Left hindlimb (tissue), 1 donor: ENCODE measurements around the gene ZNF600.
"Not testable (repeated sequence)": the region's sequence is repeated elsewhere in the genome, so short reads cannot be mapped to it uniquely, and the experiment has no call there.

Experiments used
- DNase-seq: peaks from one replicate; pipeline ENCODE4 v3.0.0-alpha.2; 2018

ZNF600 gene

DNA sequence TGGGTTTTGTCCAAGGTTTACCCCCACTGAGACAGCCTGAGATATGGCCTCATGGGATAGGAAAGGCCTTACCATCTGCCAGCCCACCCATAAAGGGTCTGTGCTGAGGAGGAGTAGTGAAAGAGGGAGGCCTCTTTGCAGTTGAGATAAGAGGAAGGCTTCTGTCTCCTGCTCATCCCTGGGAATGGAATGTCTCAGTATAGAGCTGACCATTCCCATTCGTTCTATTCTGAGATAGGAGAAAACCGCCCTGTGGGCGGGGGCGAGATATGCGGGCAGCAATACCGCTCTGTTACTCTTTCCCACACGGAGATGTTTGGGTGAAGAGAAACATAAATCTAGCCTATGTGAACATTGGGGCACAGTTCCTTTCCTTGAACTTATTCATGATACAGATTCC is 45.2 kb downstream of the ZNF600 start:
- DNase-seq: not testable (repeated sequence)

DNA sequence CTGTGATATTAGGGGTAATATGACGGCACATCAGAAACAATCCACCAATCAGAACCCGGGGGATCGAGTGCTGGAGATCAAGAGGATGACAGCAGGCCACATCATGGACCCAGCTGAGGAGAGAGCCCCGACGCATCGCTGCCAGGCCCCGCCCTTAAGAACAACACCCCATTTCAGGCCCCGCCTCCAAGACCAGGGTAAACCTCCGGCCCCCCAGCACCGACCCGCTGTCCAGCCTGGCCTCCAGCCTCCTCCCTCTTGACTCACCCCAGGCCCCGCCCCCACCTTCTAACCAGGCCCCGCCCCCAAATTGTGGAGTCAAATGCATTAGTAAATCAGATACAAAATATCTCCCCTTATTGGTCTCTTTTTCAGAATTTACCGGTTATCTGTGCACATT is 47.0 kb downstream of the ZNF600 start:
- no peak for DNase-seq

DNA sequence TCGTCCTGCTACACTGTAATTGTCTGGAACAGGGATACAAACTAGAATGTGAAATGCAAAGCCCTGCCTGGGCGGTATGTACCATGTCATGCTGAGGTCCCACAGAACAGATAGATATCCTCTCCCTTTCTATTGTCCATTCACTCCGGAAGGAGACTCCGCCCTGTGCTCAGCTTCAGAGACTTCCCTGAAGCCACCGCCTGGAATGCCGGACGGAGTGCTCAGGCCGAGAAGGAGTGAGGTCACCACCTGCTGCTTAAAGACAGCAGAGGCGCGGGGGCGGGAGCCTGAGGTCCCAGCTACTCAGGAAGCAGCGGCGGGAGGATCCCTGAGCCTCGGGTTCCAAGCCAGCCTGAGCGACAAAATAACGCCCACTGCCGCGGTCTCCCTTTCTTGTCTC is 50.9 kb downstream of the ZNF600 start:
- peak; percentile 72 for DNase-seq

DNA sequence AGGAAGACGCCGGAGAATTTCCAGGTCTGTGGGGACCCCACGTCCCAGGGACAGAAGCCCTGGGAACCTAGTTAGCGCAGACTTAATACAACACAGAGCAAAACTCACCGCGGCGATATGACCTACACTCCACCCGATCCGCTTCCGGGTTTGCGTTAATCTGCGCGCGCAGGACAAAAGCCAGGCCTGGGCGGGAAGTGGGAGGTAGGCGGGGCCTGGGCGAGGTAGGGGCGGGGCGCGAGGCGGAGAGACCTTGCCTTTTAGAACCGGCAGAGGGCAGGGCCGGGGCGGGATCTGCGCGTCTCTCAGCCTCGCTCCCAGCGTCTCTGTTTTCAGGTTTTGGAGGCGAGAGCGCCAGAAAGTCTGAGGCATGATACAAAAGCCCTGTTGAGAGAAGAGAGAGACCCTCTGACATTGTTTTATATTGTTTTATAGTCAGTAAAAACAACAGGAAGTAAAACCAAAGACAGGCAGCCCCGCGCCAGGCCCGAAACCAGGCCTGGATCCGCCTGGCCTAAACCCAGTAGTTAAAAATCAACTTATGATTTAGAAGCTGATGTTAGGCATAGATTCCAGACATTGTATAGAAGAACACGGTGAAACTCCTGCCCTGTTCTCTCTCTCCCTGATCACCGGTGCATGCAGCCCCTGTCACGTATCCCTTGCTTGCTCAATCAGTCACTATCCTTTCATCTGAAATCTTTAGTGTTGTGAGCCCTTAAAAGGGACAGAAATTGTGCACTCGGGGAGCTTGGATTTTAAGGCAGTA is 51.5 kb downstream of the ZNF600 start, which contains the start of gene ZNF611:
Gene ZNF611, minus strand, starts transcription at position 152 of the 769 bp plus-strand sequence. CDS start 19,150 bp downstream, outside the sequence.
- peak; percentile 97 for DNase-seq

DNA sequence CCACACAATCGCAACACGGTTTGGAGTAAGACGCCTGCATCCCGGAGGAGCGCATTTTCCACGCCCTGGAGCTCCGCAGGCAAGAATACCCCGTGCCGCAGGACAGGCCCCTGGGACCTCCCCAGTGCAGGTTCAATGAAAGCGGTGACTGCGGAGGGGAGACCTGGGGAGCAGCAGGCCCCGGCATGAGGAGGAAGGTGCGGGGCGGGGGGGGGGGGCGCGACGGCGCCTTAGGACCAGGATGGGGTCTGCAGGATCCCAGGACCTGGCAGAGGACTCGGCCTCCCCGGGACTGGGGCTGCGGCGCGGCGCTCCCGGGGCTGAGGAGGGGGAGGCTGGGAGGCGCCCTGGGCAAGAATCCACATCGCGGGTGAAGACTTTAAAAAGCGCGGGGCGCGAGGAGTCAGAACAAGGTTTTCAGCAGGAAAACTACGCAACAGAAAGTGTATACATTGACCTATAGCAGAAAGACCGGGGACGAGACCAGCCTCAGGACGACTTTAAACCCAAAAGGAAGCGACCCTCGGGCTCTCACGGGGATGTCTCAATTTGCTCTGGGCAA is 52.2 kb downstream of the ZNF600 start:
- DNase-seq: no peak

DNA sequence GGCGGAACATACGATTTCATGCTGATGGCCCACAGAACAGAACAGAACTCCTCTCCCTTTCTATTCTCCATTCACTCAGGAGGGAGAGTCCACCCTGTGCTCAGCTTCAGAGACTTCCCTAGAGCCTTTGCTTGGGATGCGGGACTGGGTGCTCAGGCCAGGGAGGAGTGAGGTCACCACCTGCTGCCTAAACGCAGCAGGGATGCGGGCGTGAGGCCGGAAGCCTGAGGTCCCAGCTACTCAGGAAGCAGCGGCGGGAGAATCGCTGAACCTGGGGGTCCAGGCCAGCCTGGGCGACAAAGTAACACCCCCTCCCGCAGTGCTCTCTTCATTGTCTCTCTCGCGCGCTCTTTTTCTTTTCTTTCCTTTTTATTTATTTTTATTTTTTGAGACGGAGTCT is 60.5 kb downstream of the ZNF600 start:
- DNase-seq: not testable (repeated sequence)

DNA sequence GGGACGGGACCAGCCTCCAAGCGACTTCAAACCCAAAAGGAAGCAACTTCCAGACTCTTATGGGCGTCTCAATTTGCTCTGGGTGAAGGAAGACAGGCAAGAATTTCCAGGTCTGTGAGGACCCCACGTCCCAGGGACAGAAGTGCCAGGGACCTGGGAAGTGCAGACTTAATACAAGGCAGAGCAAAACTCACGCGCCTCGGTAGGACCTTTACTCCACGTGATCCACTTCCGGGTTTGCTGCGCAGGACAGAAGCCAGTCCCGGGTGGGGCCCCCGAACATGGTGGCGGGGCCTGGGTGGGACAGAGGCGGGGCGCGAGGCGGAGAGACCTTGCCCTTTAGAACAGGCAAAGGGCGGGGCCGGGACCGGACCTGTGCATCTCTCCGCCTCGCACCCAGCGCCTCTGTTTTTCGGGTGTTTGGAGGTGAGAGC is 61.0 kb downstream of the ZNF600 start:
- DNase-seq: no peak

DNA sequence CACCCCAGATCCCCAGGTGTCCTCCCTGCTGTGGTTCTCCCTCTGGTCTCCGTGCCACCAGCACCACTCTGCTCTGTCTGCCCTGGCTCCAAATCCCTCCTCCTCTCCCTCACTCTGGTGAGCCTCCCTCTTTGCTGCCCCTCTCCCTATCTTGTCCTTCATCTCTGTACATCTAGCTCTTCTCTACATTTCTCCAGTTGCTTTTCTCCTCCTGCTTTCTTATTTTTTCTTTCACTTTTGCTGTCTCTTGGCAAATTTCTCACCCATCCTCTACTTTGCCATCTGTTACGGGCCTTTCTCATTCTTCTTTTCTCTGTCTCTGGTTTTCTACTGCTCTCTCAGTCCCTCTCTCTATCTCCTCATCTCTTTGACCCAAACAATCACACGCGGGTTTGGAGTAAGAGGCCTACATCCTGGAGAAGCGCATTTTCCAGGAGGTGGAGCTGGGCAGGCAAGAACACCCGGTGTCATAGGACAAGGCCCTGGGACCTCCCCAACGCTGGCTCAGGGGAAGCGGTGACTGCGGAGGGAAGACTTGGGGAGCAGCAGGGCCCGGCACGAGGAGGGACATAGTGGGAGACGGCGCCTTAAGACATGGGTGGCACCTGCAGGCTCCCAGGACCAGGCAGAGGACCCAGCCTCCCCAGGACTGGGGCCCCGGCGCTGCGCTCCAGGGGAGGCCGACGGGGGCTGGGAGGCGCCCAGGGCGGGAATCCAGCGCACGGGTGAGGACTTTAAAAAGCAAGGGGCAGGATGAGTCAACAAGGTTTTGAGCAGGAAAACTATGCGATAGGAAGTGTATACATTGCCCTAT is 61.7 kb downstream of the ZNF600 start:
- no peak for DNase-seq

DNA sequence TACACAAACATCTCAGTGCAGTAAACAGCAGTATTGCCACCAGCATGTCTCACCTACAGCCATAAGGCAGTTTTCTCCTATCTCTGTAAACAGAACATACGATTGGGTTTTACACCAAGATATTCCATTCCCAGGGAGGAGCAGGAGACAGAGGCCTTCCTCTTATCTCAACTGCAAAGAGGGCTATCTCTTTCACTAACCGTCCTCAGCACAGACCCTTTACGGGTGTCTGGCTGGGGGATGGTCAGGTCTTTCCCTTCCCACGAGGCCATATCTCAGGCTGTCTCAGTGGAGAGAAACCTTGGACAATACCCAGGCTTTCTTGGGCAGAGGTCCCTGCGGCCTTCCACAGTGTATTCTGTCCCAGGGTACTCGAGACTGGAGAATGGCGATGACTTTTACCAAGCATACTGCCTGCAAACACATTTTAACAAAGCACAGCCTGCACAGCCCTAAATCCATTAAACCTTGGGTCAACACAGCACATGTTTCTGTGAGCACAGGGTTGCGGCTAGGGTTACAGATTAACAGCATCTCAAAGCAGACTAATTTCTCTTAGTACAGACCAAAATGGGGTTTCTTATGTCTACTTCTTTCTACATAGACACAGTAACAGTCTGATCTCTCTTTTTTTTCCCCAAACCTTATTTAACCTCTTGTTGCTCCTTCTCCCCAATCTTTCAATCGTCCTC is 62.5 kb downstream of the ZNF600 start:
- not testable (repeated sequence) for DNase-seq

DNA sequence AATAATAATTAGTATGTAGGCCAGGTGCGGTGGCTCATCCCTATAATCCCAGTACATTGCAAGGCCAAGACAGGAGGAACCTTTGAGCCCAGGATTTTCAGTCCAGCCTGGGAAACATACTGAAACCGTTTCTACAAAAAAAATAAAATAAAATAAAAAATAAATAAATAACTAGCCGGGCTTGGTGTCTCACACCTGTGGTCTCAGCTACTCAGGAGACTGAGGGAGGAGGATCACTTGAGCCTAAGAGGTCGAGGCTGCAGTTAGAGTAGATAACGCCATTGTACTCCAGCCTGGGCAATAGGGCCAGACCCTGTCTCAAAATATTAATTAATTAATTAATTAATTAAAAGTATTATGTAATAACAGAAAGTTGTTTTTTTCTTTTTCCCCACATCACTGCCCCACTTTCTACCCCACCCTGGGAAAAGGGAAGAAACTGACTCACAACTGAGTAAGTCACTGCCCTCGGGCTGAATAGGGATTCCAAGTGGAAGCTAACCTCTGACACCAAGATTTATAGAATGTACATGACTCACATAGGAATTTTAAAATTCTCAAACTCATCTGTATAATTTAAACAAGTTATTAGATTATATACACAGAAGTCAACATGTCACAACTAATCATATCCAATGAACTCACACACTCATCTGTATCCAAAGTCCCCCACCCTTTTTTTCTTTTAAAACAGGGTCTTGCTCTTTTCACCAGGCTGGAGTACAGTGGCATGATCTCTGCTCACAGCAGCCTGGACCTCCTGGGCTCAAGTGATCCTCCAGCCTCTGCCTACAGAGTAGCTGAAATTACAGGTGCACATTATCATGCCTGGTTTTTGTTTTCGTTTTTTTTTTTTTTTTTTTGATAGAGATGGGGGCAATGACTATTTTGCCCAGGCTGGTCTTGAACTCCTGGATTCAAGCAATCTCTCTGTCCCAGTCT is 64.3 kb downstream of the ZNF600 start:
- DNase-seq: no peak

DNA sequence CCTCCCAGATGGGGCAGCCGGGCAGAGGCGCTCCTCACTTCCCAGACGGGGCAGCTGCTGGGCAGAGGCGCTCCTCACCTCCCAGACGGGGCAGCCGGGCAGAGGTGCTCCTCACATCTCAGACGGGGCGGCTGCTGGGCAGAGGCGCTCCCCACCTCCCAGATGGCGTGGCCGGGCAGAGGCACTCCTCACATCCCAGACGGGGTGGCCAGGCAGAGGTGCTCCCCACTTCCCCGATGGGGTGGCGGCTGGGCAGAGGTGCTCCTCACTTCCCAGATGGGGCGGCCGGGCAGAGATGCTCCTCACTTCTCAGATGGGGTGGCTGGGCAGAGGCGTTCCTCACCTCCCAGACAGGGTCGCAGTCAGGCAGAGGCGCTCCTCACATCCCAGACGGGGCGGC is 66.0 kb downstream of the ZNF600 start:
- DNase-seq: not testable (repeated sequence)

DNA sequence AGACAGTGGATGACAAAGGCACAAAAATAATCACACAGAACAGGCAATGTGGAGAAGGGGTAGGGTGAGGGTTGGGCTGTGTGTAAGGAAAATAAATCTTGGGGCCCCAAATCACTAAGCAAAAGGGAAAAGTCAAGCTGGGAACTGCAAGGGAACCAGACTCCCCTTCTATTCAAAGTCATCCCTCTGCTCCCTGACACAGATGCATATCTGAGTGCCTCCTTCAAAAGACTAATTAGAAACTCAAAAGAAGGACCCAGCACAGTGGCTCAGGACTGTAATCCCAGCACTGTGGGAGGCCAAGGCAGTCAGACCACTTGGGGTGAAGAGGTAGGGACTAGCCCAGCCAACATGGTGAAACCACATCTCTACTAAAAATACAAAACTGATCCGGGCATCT is 70.1 kb downstream of the ZNF600 start:
- no peak for DNase-seq

DNA sequence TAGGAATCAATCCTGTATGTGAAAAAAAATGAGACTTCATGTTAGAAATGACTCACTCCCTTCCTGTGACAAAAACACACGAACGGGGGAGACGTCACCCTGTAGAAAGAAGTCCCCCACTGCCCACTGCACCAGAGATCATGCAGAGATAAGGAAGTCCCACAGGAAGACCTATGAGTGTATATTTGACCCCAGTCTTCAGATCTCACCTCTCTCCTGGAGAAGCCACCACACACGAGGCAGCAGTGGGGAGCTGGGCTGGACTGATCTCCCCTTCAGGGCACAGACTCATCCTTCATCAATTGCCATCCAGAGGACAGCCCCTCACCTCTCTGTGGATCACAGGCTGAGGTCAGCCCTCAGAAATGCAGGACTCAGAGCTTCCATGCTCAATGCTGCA is 70.7 kb downstream of the ZNF600 start:
- not testable (repeated sequence) for DNase-seq

DNA sequence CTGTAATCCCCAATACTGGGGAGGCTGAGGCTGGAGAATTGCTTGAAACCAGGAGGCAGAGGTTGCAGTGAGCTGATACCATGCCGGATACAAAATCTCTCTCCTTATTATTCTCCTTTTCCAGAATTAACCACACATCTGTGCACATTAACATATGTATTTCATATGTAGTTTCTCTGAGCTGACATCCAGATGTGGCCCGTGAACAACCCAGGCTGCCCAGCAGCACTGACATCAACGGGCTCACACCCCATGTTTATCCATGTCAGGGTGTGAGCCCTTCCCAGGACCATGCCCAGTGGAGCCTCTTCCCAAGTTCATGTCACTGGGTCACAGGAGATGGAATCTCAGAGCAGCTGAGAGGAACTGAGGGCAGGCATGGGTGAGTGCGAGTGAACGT is 71.3 kb downstream of the ZNF600 start:
- not testable (repeated sequence) for DNase-seq
